IMR-90 (cell line): ENCODE results near the gene LRRC58. TPM values are rescaled to one million over a fixed set of nuclear protein-coding genes. Genes with fewer than 3 reads are reported as not detected.

Experiments used
- ATAC-seq: fragments of 200-7000 bp; cut with Tn5 transposase; 2 replicates; pipeline ENCODE4 v1.9.1; 2020; ENCODE audit warnings: low read depth, mild to moderate bottlenecking, moderate library complexity
- BruUV-seq: library from RNA; stranded (reverse); fragments of 400-500 nt; replicated peaks from 2 replicates; lab custom pipeline; 2021; lab: Mats Ljungman, UMichigan
- CTCF ChIA-PET: fragments of 300-600 bp; formaldehyde crosslinking; extraction: SDS; loops from one replicate; lab custom pipeline; 2021; ENCODE audit warnings: antibody characterized with exemption; lab: Yijun Ruan, JAX
- POLR2A ChIA-PET: fragments of 300-600 bp; sonication (Branson Sonifier 250); formaldehyde crosslinking; loops from one replicate; lab custom pipeline; 2022; ENCODE audit warnings: antibody characterized with exemption; ENCODE audit not compliant: unreplicated experiment; lab: Charles Lee
- DNase-seq: peaks from one replicate; pipeline ENCODE4 v3.0.0; 2013
- H2AFZ ChIP-seq: replicated peaks from 2 replicates; pipeline ENCODE3; 2013; ENCODE audit warnings: low read length, mild to moderate bottlenecking; ENCODE audit not compliant: poor library complexity
- H2AK5ac ChIP-seq: 2 replicates; pipeline ENCODE4 v1.6.1; 2013; ENCODE audit warnings: low read depth, low read length, inconsistent platforms
- H2AK9ac ChIP-seq: replicated peaks from 2 replicates; pipeline ENCODE3; 2013; ENCODE audit warnings: mild to moderate bottlenecking, low read depth, low read length, moderate library complexity; ENCODE audit not compliant: poor library complexity
- H2BK120ac ChIP-seq: 2 replicates; pipeline ENCODE4 v1.6.1; 2013; ENCODE audit warnings: low read depth, low read length, inconsistent platforms
- H2BK15ac ChIP-seq: 3 replicates; pipeline ENCODE4 v1.6.1; 2013; ENCODE audit warnings: low read depth, low read length, inconsistent platforms
- H2BK20ac ChIP-seq: 2 replicates; pipeline ENCODE4 v1.6.1; 2013; ENCODE audit warnings: low read depth, mild to moderate bottlenecking, inconsistent platforms, low read length, moderate library complexity
- H2BK5ac ChIP-seq: 2 replicates; pipeline ENCODE4 v1.6.1; 2013; ENCODE audit warnings: mild to moderate bottlenecking, low read depth, low read length, inconsistent platforms; ENCODE audit not compliant: poor library complexity, severe bottlenecking
- H3K14ac ChIP-seq: replicated peaks from 2 replicates; pipeline ENCODE4 v1.6.1; 2013; ENCODE audit warnings: low read depth, low read length, inconsistent platforms
- H3K18ac ChIP-seq: 2 replicates; pipeline ENCODE4 v1.6.1; 2013; ENCODE audit warnings: low read depth, low read length, control low read depth
- H3K23ac ChIP-seq: 2 replicates; pipeline ENCODE4 v1.6.1; 2013; ENCODE audit warnings: low read depth, low read length, inconsistent platforms
- H3K27ac ChIP-seq: 2 replicates; pipeline ENCODE4 v1.5.1; 2013; ENCODE audit warnings: mild to moderate bottlenecking, control low read depth, low read length; ENCODE audit not compliant: insufficient read depth
- H3K27me3 ChIP-seq: 2 replicates; pipeline ENCODE4 v1.6.1; 2013; ENCODE audit warnings: low read length; ENCODE audit not compliant: control insufficient read depth, insufficient read depth
- H3K36me3 ChIP-seq: 2 replicates; pipeline ENCODE4 v1.6.1; 2013; ENCODE audit warnings: low read length, mixed read lengths; ENCODE audit not compliant: control insufficient read depth, insufficient read depth
- H3K4ac ChIP-seq: 2 replicates; pipeline ENCODE4 v1.6.1; 2013; ENCODE audit warnings: low read depth, low read length, inconsistent platforms
- H3K4me1 ChIP-seq: 2 replicates; pipeline ENCODE4 v1.6.1; 2013; ENCODE audit warnings: low read length, mixed read lengths; ENCODE audit not compliant: control insufficient read depth, insufficient read depth
- H3K4me2 ChIP-seq: 2 replicates; pipeline ENCODE4 v1.6.1; 2013; ENCODE audit warnings: low read depth, mild to moderate bottlenecking, control low read depth, low read length, moderate library complexity
- H3K4me3 ChIP-seq: 2 replicates; pipeline ENCODE4 v1.5.1; 2013; ENCODE audit warnings: low read depth, mild to moderate bottlenecking, control low read depth, low read length, moderate library complexity; ENCODE audit not compliant: insufficient read depth
- H3K56ac ChIP-seq: 2 replicates; pipeline ENCODE4 v1.6.1; 2013; ENCODE audit warnings: low read length, inconsistent platforms; ENCODE audit not compliant: insufficient read depth; ENCODE audit errors: extremely low read depth
- H3K79me1 ChIP-seq, 2 experiments: 2 replicates each; pipeline ENCODE4 v1.6.1; 2013; ENCODE audit warnings: low read length in 2 of 2, inconsistent platforms in 1 of 2, low read depth in 1 of 2
- H3K9ac ChIP-seq: 2 replicates; pipeline ENCODE4 v1.6.1; 2013; ENCODE audit warnings: low read depth, low read length, control low read depth
- H3K9me1 ChIP-seq: 2 replicates; pipeline ENCODE4 v1.6.1; 2013; ENCODE audit warnings: low read length, inconsistent platforms; ENCODE audit not compliant: insufficient read depth
- H3K9me3 ChIP-seq: 2 replicates; pipeline ENCODE4 v1.6.1; 2013; ENCODE audit warnings: low read length; ENCODE audit not compliant: control insufficient read depth, insufficient read depth
- H4K20me1 ChIP-seq: 2 replicates; pipeline ENCODE4 v1.6.1; 2013; ENCODE audit warnings: low read length, inconsistent platforms; ENCODE audit not compliant: insufficient read depth
- H4K5ac ChIP-seq: 2 replicates; pipeline ENCODE4 v1.6.1; 2013; ENCODE audit warnings: mild to moderate bottlenecking, low read depth, low read length, control low read depth
- H4K8ac ChIP-seq, 2 experiments: 2 replicates each; pipeline ENCODE4 v1.6.1; 2013; ENCODE audit warnings: low read depth in 2 of 2, low read length in 2 of 2, control low read depth in 1 of 2, inconsistent platforms in 1 of 2
- H4K91ac ChIP-seq: 2 replicates; pipeline ENCODE4 v1.6.1; 2013; ENCODE audit warnings: low read depth, low read length, inconsistent platforms; ENCODE audit not compliant: insufficient read depth
- MXI1 ChIP-seq: IDR thresholded peaks from 2 replicates; pipeline ENCODE4 v1.6.1; 2012; ENCODE audit warnings: low read depth, mild to moderate bottlenecking, low read length, moderate library complexity, borderline replicate concordance
- NFE2L2 ChIP-seq: fragments of 150-350 bp; IDR thresholded peaks from 2 replicates; pipeline ENCODE4 v1.6.1; 2016; ENCODE audit warnings: low read depth, mild to moderate bottlenecking, low read length
- POLR2A ChIP-seq: IDR thresholded peaks from 2 replicates; pipeline ENCODE4 v1.6.1; 2012; ENCODE audit warnings: mild to moderate bottlenecking, low read depth, low read length
- WGBS, 2 experiments: methylation state at CpG; one replicate each; pipeline versions ENCODE4 v1.1.5 to v1.1.7; 2013; ENCODE audit warnings: missing lambda C conversion rate in 2 of 2; ENCODE audit not compliant: insufficient read length in 1 of 2; ENCODE audit errors: extremely low coverage in 2 of 2; 5-methylcytosine and 5-hydroxymethylcytosine counted together
- dilution Hi-C: fragments of 300-500 bp; cut with HindIII; formaldehyde crosslinking; loops from one replicate; pipeline ENCODE4 v1.14.3; 2018; ENCODE audit warnings: low sequenced_read_pairs; ENCODE audit not compliant: unreplicated experiment
- in situ Hi-C: fragments of 300-500 bp; cut with MboI; formaldehyde crosslinking; loops from 3 replicates; pipeline ENCODE4 v1.14.3; 2019; ENCODE audit warnings: low sequenced_read_pairs, inconsistent platforms, mixed read lengths
- intact Hi-C: fragments of 100-400 bp; cut with micrococcal nuclease; formaldehyde crosslinking; loops from 2 replicates; pipeline ENCODE4 v1.10.0; 2022
- polyA plus RNA-seq, 3 experiments: library from polyadenylated mRNA; depleted of rRNA; stranded (reverse); fragments of >200 nt; gene quantifications; 2 replicates each; pipeline ENCODE4 v1.2.3, GENCODE V29; 2012; ENCODE audit warnings: low replicate concordance in 1 of 3
- total RNA-seq: library from RNA; depleted of rRNA; stranded (reverse); fragments of >200 nt; gene quantifications from 2 replicates; pipeline ENCODE4 v1.2.3, GENCODE V29; 2012
- TF ChIP-seq, protein P1 (sequence below): fragments of 150-350 bp; IDR thresholded peaks from 2 replicates; pipeline ENCODE4 v1.6.1; 2017; ENCODE audit warnings: mild to moderate bottlenecking, antibody characterized with exemption, low read length, low read depth

LRRC58 gene
- total and polyA plus RNA-seq, 2 of the 4 experiments (the other 2 are of a cell fraction), result 5.0 to 13.4 TPM

DNA sequence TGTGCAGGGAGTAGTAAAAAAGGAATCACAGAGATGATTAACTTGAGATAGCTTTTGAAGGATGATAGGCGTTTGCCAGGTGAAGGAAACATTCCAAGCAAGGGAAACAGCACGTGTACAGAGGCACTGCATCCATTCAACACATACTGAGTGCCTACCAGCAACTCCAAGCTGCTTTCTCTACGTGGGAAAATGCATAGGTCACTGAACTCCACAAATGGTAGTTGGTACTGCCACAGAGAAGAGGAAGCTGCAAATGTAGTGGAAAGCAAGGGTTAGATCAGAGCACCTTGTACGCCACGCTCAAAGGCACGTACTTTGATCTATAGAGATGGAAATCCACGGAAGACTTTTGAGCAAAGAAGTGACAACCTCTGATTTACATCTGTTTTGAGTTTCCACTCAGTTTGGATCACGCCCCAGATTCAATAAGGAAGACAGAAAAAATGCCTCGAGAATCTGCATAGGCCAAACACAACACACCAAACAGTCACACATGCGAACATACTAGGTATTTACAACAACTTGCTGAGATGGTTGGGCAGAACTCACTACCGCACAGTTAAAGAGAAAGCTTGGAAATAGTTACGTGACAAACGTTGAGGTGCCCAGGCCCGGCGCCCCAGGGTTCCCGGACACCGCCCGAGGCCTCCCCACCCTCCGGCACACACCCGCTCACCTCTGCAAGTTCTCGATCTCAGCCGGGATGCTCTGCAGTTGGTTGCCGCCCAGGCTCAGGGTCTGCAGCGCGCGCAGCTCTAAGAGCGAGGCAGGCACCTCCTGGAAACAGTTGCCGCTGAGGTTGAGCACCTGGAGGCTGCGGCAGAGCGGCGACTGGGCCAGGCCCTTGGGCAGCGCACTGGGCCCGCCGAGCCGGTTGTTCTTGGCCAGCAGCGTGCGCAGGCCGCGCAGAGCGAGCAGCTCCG lies 826 bp downstream of the LRRC58 start:
- peak overlapping the region; percentile 78 for H3K4ac ChIP-seq
- peak overlapping the region; percentile 14; the same call in 1 of the 2 replicates for H3K56ac ChIP-seq
- H4K91ac ChIP-seq, result peak overlapping the region; percentile 48; the same call in 1 of the 2 replicates
- H3K9me1 ChIP-seq, result peaks cover 2% of the 10 kb centered on the region
- no peaks in the 10 kb centered on the region for H3K27me3 ChIP-seq
- no peaks in the 10 kb centered on the region for H3K9me3 ChIP-seq
- H4K8ac ChIP-seq, result peak overlapping the region; percentile 7 to 72; a peak in 3 of 4 replicates
- H3K4me1 ChIP-seq, result peaks cover 5% of the 10 kb centered on the region
- H3K4me3 ChIP-seq, result peak overlapping the region; percentile 80
- in situ Hi-C loops, result no loop called here
- intact Hi-C loops, result loop anchor here (1.0 to 5.0 kb wide), 2 partner anchors 101 to 211 kb away; no protein-coding TSS in a partner anchor
- peak overlapping the region; percentile 90 for H2BK5ac ChIP-seq
- no peaks in the 10 kb centered on the region for H3K36me3 ChIP-seq
- H3K9ac ChIP-seq, result peak overlapping the region; percentile 76
- BruUV-seq, result no TSS peak
- H3K18ac ChIP-seq, result peak overlapping the region; percentile 43; the same call in 1 of the 2 replicates
- H2AK9ac ChIP-seq, result peak overlapping the region; percentile 89
- H3K23ac ChIP-seq, result peak overlapping the region; percentile 80
- TF ChIP-seq MXI1 (peak; percentile 25; the same call in 1 of the 2 replicates), POLR2A (no peak), NFE2L2 (no peak)
- TF ChIP-seq, protein P1, sequence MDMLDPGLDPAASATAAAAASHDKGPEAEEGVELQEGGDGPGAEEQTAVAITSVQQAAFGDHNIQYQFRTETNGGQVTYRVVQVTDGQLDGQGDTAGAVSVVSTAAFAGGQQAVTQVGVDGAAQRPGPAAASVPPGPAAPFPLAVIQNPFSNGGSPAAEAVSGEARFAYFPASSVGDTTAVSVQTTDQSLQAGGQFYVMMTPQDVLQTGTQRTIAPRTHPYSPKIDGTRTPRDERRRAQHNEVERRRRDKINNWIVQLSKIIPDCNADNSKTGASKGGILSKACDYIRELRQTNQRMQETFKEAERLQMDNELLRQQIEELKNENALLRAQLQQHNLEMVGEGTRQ, result no peak
- dilution Hi-C loops, result no loop called here
- 1% methylated on average over 26 of the region's 41 CpGs; no CpG with 5 or more reads in 1 of the 2 experiments for WGBS, 2 experiments
- peak overlapping the region; percentile 39 for H4K5ac ChIP-seq
- DNase-seq (peak; percentile 10), ATAC-seq (no peak)
- H3K79me1 ChIP-seq, result peaks cover 5 to 49% of the 10 kb centered on the region in 2 experiments
- peak overlapping the region; percentile 49 for H3K14ac ChIP-seq
- H2AFZ ChIP-seq, result peak overlapping the region; percentile 98
- H2BK15ac ChIP-seq, result no peak overlapping the region
- CTCF ChIA-PET, result interaction anchor here (1.1 to 1.2 kb wide), 2 partner anchors 11 to 211 kb away, joined by 4 read pairs; no protein-coding TSS in a partner anchor
- POLR2A ChIA-PET, result interaction anchor here (0.7 kb wide), 1 partner anchor 69 kb away, joined by 3 read pairs; no protein-coding TSS in a partner anchor
- peak overlapping the region; percentile 52; the same call in 1 of the 2 replicates for H2BK120ac ChIP-seq
- no peak overlapping the region for H2BK20ac ChIP-seq
- peak overlapping the region; percentile 86 for H3K27ac ChIP-seq
- H3K4me2 ChIP-seq, result peak overlapping the region; percentile 96
- H4K20me1 ChIP-seq, result peaks cover 24% of the 10 kb centered on the region
- peak overlapping the region; percentile 30 for H2AK5ac ChIP-seq
